Measurements from ENCODE around the gene NME9.

Gene NME9

GRCh38 chr3:138361561-138361971 lies 31.9 kb upstream of the NME9 start:
- no peak for TF ChIP-seq CTCF (IDR thresholded peaks at IDR 0.05; ENCODE audit: low read depth, low read length)
- no peak overlapping the region for H3K4me3 ChIP-seq (ENCODE audit: low read depth, low read length)

GRCh38 chr3:138360869-138361525 lies 31.3 kb upstream of the NME9 start:
- H3K4me3 ChIP-seq (ENCODE audit: low read depth, low read length) = no peak overlapping the region
- no peak for TF ChIP-seq CTCF (IDR thresholded peaks at IDR 0.05; ENCODE audit: low read depth, low read length)

- no peak overlapping the region for H3K4me3 ChIP-seq (ENCODE audit: low read depth, low read length)
- no peak for TF ChIP-seq CTCF (IDR thresholded peaks at IDR 0.05; ENCODE audit: low read depth, low read length)
Measured at GRCh38 chr3:138359919-138360868, 30.5 kb upstream of the NME9 start.

GRCh38 chr3:138359148-138359918 lies 29.7 kb upstream of the NME9 start:
- TF ChIP-seq CTCF (IDR thresholded peaks at IDR 0.05; ENCODE audit: low read depth, low read length) = no peak
- H3K4me3 ChIP-seq (ENCODE audit: low read depth, low read length) = no peak overlapping the region

- no peak for TF ChIP-seq CTCF (IDR thresholded peaks at IDR 0.05; ENCODE audit: low read depth, low read length)
- no peak overlapping the region for H3K4me3 ChIP-seq (ENCODE audit: low read depth, low read length)
Measured at GRCh38 chr3:138356730-138357405, 27.2 kb upstream of the NME9 start.

- no peak overlapping the region for H3K4me3 ChIP-seq (ENCODE audit: low read depth, low read length)
- no peak for TF ChIP-seq CTCF (IDR thresholded peaks at IDR 0.05; ENCODE audit: low read depth, low read length)
Measured at GRCh38 chr3:138355071-138355470, 25.4 kb upstream of the NME9 start.
